Measurements from ENCODE around the gene MOB3B.

The MOB3B gene

DNA sequence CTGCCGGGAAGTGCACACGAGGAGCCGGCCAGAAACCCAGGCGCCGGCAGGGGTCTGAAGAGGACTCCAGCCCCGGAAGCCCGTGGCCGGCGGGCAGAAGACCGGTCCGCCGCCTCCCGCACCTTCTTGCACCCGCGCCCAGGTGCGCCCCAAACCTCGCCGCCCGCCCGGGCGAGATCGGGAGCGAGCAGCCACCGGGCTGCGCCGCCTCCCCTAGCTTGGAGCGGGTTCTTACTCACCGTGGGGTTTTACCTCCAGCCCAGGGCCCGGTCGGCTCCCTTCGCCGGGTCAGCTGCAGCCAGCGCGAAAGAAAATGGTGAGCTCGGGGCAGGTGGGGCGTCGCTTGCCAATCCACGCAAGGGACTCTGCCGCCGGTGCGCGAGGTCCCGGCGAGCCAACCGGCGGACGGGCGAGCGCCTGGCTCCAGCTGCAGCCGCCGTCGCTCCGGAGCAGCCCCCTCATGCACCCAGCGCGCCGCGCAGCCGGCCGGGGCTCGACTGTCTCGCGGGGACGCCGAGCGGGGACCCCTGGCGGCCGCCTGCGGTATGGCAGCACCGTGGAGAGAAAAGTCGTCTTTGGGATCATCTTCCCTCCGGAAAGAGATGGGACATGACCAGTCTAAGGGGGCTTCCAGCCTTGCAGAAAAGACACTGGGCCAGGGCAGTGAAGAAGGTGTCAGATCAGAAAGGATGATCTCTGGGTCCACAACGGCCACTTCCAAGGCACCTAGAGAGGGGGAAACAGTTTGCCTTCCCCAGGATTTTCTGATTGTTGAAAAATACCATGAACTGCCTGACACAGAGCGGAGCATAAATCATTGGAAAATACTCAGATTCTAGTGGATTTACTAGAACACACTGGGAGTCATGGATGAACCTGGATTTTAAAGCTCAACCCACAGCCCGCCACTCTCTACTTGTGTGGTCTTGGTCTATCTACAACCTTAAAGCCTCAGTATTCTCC is at the start of gene MOB3B:
Gene MOB3B, minus strand, starts transcription at position 499 of the 963 bp plus-strand sequence. CDS start 74,264 bp downstream, outside the sequence.
- DNase-seq (ENCODE audit: low read depth) = peak; percentile 67

DNA sequence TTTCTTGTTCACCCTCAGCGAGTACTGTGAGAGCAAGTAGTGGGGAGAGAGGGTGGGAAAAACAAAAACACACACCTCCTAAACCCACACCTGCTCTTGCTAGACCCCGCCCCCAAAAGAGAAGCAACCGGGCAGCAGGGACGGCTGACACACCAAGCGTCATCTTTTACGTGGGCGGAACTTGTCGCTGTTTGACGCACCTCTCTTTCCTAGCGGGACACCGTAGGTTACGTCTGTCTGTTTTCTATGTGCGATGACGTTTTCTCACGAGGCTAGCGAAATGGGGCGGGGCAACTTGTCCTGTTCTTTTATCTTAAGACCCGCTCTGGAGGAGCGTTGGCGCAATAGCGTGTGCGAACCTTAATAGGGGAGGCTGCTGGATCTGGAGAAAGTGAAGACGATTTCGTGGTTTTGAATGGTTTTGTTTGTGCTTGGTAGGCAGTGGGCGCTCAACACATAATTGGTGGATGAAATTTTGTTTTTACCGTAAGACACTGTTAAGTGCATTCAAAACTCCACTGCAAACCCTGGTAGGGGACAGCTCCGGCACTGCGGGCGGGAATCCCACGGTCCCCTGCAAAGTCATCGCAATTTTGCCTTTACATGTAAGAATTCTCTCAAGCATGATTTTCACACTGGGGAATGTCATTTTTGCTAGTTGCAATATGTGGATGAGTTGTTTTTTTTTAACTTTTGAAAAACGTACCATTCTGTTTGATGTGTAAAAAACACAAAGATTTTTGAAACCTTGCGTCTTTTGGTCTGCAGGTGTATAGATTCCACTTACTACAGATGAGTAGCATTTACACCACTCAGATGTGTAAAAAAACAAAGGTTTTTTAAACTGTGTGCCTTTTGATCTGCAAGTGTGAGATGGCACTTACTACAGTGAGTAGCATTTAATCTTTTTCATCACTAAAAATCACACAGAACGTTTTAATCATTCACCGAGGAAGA is 44.3 kb upstream of the MOB3B start:
- peak; percentile 94 for DNase-seq (ENCODE audit: low read depth)

DNA sequence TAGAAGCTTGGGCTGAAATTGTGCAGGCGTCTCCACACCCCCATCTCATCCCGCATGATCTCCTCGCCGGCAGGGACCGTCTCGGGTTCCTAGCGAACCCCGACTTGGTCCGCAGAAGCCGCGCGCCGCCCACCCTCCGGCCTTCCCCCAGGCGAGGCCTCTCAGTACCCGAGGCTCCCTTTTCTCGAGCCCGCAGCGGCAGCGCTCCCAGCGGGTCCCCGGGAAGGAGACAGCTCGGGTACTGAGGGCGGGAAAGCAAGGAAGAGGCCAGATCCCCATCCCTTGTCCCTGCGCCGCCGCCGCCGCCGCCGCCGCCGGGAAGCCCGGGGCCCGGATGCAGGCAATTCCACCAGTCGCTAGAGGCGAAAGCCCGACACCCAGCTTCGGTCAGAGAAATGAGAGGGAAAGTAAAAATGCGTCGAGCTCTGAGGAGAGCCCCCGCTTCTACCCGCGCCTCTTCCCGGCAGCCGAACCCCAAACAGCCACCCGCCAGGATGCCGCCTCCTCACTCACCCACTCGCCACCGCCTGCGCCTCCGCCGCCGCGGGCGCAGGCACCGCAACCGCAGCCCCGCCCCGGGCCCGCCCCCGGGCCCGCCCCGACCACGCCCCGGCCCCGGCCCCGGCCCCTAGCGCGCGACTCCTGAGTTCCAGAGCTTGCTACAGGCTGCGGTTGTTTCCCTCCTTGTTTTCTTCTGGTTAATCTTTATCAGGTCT is 43.5 kb upstream of the MOB3B start, which contains the start of gene C9orf72:
Gene C9orf72, minus strand, starts transcription at position 564 of the 716 bp plus-strand sequence. CDS start 6,361 bp downstream, outside the sequence.
- peak; percentile 75 for DNase-seq (ENCODE audit: low read depth)

DNA sequence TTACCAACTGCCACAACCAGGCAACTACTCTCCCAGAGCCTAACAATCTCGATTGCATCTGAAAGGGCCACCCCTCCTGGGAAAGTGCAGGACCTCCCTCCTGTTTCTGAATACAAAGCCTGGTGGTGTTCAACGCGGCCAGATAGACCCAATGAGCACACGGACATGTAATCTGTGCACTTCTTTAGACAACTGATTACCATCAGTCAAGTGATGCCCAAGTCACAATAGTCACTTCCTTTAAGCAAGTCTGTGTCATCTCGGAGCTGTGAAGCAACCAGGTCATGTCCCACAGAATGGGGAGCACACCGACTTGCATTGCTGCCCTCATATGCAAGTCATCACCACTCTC is 42.9 kb upstream of the MOB3B start:
- no peak for DNase-seq (ENCODE audit: low read depth)

DNA sequence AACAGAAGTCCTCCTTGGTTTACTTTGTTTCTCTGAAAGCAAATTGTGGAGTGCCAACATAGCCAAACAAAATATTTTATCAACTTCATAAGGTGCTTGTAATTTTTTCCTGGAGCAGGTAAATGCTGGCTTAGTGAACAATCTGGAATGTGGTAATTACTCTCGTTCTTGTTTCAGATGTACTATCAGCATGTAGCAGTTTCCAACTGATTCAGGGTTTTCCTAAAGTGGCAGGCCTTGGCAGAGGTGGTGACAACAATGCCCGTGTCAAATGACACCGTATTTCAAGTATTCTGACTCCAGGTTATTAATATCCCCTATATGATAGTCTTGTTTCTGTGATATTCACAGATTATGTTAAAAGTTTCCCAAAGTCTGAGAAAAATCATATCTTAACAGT is 42.4 kb upstream of the MOB3B start:
- no peak for DNase-seq (ENCODE audit: low read depth)

DNA sequence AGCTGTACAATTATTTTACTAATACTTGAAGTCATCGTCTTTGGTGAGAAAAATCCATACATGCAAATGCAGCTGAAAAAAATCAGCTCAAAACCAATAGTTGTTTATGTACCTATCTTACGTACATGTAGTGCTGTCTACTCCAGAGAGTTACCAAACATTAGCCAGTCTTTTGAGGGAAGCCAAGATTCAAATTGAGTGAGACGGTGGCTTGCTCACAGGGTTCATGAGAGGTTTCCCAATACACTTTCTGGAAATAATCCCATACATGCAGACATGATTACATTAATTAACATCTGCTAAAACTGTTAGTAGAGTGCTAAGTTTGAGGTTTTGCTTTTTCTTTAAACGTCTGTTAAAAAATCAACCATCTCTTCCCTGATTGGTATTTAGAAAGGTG is 41.4 kb upstream of the MOB3B start:
- no peak for DNase-seq (ENCODE audit: low read depth)

DNA sequence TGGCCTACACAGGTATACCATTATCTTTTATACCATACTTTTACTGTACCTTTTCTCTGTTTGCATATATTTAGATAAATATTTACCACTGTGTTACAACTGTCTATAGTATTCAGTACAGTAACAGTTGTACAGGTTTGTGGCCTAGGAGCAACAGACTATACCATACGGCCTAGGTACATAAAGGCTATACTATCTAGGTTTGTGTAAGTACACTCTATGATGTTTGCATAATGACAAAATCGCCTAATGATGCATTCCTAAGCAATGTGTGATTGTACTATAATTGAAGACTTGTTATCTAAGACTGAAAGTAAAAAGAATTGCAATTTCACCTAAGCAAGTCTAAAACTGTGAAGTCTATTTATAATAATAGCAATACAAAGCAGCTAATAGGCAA is 39.8 kb upstream of the MOB3B start:
- DNase-seq (ENCODE audit: low read depth) = no peak

DNA sequence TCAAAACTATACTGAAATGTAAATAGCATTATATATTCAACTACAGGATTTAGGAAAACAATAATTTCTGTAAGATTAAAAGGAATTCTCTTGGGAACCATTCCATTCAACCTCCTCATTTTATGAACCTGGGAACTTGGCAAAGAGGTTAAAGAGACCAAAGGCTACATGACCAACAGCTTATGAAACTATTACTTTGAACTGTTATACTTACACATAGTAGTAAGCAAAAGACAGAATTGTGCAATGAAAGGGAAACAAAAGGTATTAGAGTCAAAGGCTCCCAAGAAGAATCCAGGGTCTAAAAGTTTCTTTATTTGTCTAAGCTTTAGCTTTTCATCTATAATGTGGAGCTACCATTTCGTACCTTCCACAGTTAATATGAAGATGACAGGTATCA is 36.5 kb upstream of the MOB3B start:
- DNase-seq (ENCODE audit: low read depth) = no peak

DNA sequence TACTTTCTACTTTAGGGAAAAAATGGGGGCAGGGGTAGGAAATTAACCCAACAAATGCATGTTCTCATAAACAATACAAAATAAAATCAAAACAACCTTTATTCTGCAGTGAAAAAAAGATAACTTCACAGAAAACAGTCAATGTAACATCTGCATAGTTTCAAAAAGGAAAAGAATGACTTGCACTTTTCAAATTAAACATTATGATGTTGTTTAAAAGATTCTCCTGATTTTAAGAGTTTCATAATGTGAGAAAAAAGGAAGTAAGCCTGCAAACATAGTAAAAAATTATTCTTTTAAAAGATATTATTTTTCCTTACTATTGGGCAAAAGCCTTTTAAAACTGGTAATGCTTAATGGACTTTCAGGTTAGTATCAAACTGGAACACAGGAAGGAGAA is 36.1 kb upstream of the MOB3B start:
- no peak for DNase-seq (ENCODE audit: low read depth)

DNA sequence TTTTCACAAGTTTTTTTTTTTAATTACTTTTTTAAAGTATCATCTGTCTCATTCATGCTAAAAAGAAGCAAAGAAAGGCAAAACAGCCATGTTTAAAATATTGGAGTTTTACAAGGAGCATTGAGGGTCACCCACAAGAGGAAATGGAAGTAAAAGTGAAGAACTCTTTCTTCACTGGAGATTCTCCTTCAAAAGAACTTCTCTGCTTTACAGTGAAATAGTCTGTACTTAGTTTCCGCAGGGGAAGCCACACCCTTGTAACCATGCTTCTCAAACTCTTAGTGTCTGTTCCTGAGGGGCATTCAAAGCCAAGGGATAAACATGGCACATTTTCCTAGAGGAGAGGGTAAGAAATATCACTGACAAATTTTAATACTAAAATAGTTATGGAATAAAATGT is 35.1 kb upstream of the MOB3B start:
- DNase-seq (ENCODE audit: low read depth) = no peak

DNA sequence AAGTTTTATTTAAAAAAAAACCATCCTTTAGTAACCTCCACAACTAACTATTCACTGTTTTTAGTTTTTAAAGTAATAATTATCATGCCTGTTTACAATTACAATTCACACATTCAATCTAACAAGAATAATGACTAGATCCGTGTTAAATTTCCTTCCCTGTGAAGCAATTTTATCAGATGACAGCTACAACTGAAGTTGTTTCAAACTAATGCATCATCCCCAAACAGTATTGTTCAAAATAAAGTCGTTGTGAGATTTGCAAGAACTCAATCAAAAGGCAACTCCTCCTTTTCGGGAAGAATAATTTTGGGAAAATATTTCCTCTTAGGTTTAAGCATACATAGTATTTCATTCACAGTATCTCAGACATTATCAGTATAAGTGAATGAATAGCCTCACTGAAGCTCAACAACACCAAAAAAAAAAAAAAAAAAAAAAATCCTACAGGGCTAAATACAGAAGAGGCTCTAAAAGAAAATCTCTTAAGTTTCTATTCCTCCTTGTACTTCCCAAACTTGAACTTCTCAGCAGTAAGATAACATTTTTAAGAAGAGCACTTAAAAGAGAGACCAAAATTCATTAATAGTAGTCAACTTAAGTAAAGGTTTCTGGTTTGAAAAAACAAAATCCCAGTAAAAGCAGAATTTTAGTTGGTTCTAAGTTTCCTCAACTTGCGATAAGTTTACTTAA is 34.3 kb upstream of the MOB3B start:
- no peak for DNase-seq (ENCODE audit: low read depth)

DNA sequence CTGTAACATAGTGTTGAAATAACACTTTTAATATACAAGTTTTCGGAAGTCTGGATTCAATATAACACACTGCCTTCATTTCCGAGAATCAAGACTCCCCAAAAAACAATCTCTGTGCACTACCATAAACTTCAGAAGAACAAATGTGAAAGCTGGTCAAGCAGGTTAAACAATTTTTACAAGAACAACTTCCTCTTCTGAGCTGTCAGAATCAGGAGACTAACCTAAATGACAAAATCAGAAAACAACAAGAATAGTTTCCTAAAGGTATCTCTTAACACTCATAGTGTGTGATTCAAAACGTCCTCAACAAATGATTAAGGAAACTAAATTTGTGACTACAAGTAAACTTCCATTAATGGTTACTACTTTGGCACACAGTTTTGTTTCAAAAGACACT is 32.1 kb upstream of the MOB3B start:
- DNase-seq (ENCODE audit: low read depth) = no peak

DNA sequence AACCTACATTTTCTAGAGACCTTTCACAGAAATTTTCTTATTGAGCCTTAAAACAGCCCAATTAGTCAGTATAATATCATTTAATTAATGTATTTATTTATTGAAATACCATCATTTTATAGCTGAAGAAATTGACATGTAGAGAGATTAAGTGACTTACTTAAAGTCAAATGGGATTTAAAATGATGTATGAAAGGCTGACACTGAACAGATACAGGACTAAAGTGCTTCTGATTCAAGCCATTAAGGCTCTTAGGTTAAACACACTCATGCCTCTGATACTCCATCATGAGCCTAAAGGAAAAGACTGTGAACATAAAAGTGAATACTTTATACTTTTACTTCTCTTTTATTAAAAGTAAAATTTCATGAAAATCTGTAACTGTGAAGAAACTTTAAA is 30.8 kb upstream of the MOB3B start:
- no peak for DNase-seq (ENCODE audit: low read depth)

DNA sequence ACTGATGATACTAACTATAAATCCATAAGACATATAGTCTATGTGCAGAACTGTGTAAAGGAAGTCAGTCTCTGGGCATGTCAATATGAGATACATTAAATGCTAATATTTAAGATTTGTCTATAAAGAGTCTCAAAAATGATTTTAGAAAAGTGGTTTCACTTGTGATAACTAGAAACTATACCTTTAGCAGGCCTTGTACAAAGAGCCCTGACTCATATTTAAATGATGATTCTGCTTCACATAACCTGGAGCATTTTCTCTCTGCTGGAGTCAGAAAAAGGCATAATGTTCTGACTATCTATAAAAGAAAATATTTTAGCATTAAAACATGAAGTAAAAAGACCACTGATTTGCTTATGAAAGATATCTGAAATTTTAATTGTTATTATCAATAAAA is 28.7 kb upstream of the MOB3B start:
- no peak for DNase-seq (ENCODE audit: low read depth)

DNA sequence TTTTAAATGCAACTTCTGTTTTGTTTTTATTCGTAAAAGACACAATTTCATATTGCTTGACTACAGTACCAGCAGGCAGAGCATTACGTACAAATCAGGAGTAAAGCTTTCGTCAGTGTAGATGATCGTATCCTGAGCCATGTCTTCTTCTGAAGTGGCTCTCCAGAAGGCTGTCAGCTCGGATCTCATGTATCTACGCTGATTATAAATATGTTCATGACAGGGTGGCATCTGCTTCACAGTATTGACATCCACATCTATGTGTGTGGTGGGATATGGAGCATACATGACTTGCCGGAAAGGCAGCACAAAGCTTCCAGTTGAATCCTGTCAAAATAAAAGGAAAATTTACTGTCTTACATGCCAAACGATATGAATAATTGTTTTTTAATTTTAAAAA is 26.9 kb upstream of the MOB3B start:
- no peak for DNase-seq (ENCODE audit: low read depth)

DNA sequence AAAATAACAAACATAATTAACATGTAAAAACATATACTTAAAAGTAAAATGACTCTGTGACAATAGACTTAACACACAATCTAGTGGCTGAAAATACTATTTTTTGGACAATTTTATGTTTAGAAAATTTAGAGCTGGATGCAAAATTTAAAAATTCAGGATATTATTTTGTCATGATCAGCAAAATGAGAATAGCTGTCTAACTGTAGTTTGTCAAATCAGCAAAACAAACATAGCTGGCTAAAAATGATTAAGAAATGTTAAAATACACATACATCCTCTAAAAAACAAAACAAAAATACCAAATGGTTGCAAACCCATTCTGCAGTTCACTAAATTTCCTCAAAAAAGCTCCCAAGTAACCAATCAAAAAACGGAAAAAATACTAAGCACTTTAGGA is 25.1 kb upstream of the MOB3B start:
- no peak for DNase-seq (ENCODE audit: low read depth)

DNA sequence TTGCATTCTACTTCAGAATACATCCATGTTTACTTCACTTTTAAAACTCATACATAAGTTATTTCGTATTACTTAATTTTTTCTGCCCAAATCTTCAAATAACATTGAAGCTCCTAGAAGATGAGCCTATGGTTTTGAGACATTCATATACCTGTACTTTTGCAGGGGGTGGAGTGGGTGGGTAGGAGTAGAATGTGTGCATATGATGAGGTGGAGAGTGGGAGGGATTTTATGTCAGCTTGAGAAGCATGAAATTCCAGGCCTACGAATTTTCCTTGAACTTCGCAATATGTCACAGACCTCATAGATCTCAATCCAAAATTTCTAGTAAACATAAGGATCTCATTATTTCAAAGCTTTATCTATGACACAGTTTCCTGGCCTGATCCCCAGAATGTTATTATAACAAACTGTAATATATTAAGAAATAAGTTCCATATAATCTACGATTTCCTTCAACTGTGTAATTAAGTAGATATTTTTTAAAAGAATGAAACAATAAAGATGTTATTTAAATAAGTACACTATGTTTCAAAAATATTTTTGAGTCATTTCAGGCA is 19.7 kb upstream of the MOB3B start:
- DNase-seq (ENCODE audit: low read depth) = no peak

DNA sequence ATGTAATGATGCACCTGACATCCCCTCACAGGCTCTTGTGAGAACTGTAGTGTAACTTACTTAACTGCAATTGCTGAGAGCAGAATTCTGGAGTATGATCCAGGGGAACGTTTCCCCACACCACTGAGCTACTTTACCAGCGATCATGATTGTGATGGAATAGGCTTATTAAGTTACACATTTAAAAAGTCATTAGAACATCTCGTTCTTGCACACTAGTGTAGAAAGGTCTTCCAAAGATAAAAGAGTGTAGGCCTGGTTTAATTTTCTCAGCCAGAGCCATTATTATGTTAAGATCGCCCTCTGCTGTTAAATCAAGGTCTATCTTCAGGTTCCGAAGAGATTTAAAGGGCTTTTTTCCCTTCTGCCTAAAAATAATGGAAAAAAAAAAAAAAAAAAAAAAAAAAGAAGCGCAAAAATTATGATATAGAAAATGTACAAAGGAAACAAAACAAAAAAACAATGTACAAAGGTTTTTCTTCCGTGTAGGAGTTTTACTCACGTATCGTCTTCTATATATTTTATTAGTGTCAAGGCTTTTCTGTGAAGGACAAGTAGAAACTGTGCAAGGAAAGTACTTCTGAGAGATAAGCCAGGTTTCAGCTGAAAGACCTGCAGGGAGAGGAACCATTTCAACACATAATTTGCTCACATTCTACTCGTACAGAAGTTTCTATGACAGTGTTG is 18.6 kb upstream of the MOB3B start:
- DNase-seq (ENCODE audit: low read depth) = no peak

DNA sequence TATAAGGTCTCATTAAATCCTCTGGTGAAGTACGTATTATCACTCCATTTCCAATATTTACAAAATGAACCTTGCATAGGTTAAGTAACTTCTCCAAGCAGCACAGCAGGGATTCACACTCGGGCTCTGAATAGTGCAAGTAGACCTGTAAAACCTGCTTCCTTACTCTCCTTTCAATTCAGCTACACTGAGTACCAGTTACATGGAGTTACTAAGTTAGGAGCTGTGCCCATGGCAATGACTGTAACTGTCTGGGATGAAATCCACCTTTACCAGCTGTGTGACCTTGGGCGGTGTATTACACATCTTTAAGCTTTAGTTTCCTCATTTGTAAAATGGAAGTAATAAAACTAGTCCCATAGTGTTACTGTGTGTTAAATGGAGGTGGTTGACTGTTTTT is 15.9 kb upstream of the MOB3B start:
- DNase-seq (ENCODE audit: low read depth) = no peak

DNA sequence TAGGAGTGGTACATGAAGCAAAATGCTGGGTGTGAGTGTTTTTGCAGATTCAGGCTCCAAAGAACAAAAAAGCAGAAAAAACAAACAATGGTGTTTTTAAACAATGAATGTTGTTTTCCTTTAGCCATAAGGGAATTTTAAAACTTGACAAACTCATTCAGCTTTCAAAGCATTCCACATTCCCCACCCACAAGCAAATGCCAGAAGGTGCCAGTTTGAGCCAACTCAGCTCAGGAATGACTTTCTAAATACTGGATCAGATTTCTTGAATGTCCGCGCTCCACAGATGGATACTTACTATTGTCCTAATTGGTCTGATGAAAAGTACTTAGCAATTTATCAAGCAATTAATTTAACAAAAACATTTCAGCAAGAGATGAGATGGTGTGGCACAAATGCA is 12.9 kb upstream of the MOB3B start:
- DNase-seq (ENCODE audit: low read depth) = no peak

DNA sequence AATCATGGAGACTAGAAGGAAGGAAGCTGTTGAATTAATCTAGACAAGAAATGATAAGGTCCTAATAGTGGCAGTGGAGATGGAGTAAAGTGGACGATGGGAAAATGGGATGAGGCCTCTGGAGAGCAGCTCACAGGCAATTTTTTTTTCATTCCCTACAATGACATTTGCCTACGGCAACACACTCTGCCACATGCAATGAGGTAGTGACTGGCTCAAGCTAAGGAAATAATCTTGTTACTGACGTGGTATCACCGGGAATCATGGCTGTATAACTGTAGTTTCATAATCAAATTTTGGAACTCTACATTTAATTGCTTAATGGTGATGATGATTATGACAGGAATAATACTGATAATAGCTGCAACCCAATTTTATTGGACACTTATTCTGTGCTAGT is 12.1 kb upstream of the MOB3B start:
- DNase-seq (ENCODE audit: low read depth) = no peak

All from activated gamma-delta T cell treated with anti-CD3 and anti-CD28 coated beads, Interleukin-2, amount 50 U/mL, for 16 hours (primary cell).